Measurements from ENCODE around the gene OMP.

OMP gene, protein sequence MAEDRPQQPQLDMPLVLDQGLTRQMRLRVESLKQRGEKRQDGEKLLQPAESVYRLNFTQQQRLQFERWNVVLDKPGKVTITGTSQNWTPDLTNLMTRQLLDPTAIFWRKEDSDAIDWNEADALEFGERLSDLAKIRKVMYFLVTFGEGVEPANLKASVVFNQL

DNA sequence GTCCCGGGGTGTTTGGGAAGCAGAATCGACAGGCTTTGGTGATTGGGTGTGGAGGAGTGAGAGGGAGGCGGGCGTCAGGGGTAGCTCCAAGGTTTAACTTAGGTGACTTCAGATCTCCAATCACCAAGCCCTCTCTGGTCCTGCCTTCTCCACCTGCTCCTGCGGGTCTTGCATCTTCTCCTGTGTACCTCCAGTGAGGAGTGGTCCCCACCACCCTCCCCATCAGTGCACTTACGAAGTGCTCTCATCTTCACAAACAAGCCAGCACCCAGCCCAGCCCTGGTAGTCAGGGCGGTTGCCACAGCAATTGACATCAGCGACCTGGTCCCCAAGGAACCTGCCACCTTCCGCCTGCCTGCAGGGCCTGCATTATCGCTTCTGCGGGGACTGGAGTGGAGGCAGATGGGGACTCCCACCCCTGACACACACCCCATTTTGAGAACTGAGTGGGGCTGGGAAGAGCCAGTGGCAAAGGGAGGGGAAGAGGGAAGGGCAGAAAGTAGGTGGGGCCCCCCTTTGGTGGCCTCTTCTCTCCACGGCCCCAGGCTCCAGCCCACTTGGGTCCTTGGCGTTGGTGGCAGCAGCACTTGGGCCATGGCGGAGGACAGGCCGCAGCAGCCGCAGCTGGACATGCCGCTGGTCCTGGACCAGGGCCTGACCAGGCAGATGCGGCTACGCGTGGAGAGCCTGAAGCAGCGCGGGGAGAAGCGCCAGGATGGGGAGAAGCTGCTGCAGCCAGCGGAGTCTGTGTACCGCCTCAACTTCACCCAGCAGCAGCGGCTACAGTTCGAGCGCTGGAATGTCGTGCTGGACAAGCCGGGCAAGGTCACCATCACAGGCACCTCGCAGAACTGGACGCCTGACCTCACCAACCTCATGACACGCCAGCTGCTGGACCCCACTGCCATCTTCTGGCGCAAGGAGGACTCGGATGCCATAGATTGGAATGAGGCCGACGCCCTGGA, at the start of gene OMP:
Gene OMP, plus strand, starts transcription at position 595 of the 965 bp plus-strand sequence. Its CDS starts 0 bp downstream, at position 595.
- H3K4me1 ChIP-seq (ENCODE audit: control insufficient read depth in 1 of 2, insufficient read depth in 2 of 2, low read length in 2 of 2) = peaks cover 29 to 30% of the 10 kb centered on the region in 2 donors
- H3K27ac ChIP-seq (ENCODE audit: low read depth, low read length) = no peak within 1 kb of the TSS
- H3K9ac ChIP-seq (ENCODE audit: low read depth in 1 of 2, low read length in 2 of 2) = no peak within 1 kb of the TSS
- H3K9me3 ChIP-seq (ENCODE audit: control insufficient read depth in 1 of 2, low read length in 2 of 2) = no peaks in the 10 kb centered on the region
- H3K27me3 ChIP-seq (ENCODE audit: control insufficient read depth in 1 of 2, insufficient read depth in 2 of 2, low read length in 2 of 2) = no peaks in the 10 kb centered on the region
- H3K36me3 ChIP-seq (ENCODE audit: control insufficient read depth in 1 of 2, insufficient read depth in 2 of 2, low read length in 2 of 2) = peaks cover 11 to 33% of the 10 kb centered on the region in 2 donors
- H3K4me3 ChIP-seq (ENCODE audit: low read depth in 1 of 2, low read length in 2 of 2) = no peak within 1 kb of the TSS

DNA sequence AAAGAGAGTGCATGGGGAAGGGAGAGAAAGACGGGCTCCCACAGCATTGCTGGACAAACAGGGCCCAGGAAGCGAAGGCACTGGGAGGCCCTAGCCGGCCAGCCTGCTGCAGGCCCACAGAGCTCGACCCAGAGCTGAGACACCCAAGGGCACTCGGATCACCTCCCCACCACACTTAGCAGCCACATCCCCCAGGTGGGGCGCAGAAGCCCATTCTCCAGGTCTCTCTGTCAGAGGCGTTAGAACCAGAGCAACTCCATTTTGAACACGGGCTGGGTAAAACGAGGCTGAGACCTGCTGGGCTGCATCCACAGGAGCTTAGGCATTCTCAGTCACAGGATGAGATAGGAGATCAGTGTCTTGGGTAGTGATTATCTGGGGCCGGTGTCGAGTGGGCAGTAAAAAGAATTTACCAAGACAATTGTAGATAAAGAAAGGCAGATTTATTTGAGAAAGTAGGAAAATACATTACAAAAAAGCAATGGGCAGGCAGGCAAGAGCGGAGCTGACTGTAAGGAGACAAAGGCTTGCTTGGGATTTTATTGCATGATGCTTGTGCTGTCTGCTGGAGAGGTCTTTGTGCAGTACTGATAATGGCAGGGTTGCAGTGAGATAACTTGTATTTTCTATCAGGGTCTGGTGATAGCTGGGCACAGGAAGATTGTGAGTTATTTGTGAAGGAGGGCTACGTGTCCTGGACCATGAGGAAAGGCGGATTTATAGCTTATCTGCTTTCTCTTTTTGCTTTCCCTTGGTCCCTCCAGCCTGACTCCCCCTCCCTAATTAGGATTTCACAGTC, 49.2 kb upstream of the OMP start:
- no peak overlapping the region for H3K27ac ChIP-seq (ENCODE audit: low read depth, low read length)
- no peak overlapping the region for H3K4me3 ChIP-seq (ENCODE audit: low read depth in 1 of 2, low read length in 2 of 2)
- H3K9ac ChIP-seq (ENCODE audit: low read depth in 1 of 2, low read length in 2 of 2) = no peak overlapping the region
- peaks cover 15% of the 10 kb centered on the region in 2 donors for H3K9me3 ChIP-seq (ENCODE audit: control insufficient read depth in 1 of 2, low read length in 2 of 2)
- no peaks in the 10 kb centered on the region for H3K36me3 ChIP-seq (ENCODE audit: control insufficient read depth in 1 of 2, insufficient read depth in 2 of 2, low read length in 2 of 2)
- no peaks in the 10 kb centered on the region for H3K27me3 ChIP-seq (ENCODE audit: control insufficient read depth in 1 of 2, insufficient read depth in 2 of 2, low read length in 2 of 2)
- peaks cover 8 to 9% of the 10 kb centered on the region in 2 donors for H3K4me1 ChIP-seq (ENCODE audit: control insufficient read depth in 1 of 2, insufficient read depth in 2 of 2, low read length in 2 of 2)

DNA sequence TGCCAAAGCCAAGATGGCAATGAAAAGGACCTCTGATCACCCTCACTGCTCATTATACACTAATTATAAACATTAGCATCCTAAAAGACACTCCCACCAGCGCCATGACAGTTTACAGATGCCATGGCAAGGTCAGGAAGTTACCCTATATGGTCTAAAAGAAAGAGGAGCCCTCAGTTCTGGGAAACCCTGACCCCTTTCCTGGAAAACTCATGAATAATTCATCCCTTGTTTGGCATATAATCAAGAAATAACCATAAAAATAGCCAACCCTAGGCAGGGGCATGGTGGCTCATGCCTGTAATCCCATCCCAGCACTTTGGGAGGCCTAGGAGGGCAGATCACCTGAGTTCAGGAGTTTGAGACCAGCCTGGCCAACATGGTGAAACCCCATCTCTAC, 48.6 kb upstream of the OMP start:
- no peaks in the 10 kb centered on the region for H3K27me3 ChIP-seq (ENCODE audit: control insufficient read depth in 1 of 2, insufficient read depth in 2 of 2, low read length in 2 of 2)
- peaks cover 4 to 5% of the 10 kb centered on the region in 2 donors for H3K4me1 ChIP-seq (ENCODE audit: control insufficient read depth in 1 of 2, insufficient read depth in 2 of 2, low read length in 2 of 2)
- no peaks in the 10 kb centered on the region for H3K36me3 ChIP-seq (ENCODE audit: control insufficient read depth in 1 of 2, insufficient read depth in 2 of 2, low read length in 2 of 2)

DNA sequence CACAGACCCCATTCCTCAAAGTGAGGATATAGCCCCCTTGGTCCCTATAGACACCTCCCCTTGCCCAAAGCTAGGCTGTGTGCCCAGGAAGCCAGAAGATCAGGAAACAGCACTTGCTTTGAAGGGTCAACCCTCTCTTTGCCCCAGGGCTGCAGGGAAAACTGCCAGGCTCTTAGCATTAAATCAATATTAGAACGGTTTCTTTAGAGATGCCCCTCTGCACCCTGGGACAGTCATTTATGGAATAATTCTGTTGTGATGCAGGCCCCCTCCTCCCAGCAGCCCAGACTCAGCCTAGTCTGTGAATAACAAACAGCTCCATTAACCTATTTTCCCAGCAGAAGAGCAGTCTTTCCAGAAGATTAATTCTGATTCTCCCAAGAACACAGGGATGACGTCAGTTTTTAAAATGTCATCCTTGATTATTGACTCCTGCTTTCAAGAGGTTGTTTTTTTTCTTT, 47.5 kb upstream of the OMP start:
- H3K4me1 ChIP-seq (ENCODE audit: control insufficient read depth in 1 of 2, insufficient read depth in 2 of 2, low read length in 2 of 2) = no peaks in the 10 kb centered on the region
- H3K9ac ChIP-seq (ENCODE audit: low read depth in 1 of 2, low read length in 2 of 2) = no peak overlapping the region
- H3K36me3 ChIP-seq (ENCODE audit: control insufficient read depth in 1 of 2, insufficient read depth in 2 of 2, low read length in 2 of 2) = no peaks in the 10 kb centered on the region
- no peak overlapping the region for H3K4me3 ChIP-seq (ENCODE audit: low read depth in 1 of 2, low read length in 2 of 2)
- no peak overlapping the region for H3K27ac ChIP-seq (ENCODE audit: low read depth, low read length)
- no peaks in the 10 kb centered on the region for H3K27me3 ChIP-seq (ENCODE audit: control insufficient read depth in 1 of 2, insufficient read depth in 2 of 2, low read length in 2 of 2)
- H3K9me3 ChIP-seq (ENCODE audit: control insufficient read depth in 1 of 2, low read length in 2 of 2) = peaks cover 15% of the 10 kb centered on the region in 2 donors

More for the DNA sequence above, 48.6 kb upstream of the OMP start:
- Histone ChIP-seq H3K9me3 (ENCODE audit: control insufficient read depth in 1 of 2, low read length in 2 of 2) (peaks cover 15% of the 10 kb centered on the region in 2 donors), H3K9ac (ENCODE audit: low read depth in 1 of 2, low read length in 2 of 2) (no peak overlapping the region), H3K27ac (ENCODE audit: low read depth, low read length) (no peak overlapping the region), H3K4me3 (ENCODE audit: low read depth in 1 of 2, low read length in 2 of 2) (no peak overlapping the region)

DNA sequence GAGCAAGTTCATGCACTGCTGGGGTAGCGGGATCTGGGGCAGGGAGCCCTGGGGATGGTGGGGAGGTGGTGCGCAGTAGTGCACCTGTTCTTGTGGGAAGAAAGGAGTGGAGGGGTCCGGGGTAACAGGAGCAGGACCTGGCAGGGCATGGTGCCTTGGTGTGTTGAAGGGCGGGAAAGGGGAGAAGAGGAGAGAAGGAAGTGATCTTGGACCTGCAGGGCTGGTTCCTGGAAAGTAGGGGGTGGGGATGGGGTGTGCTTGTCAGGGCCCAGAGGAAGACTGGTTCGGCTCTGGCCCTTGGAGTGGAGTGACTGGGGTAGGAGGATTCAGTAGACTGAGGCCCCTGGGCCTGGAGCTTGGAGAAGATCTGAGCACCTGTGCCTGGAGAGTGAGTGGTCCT, 46.7 kb upstream of the OMP start:
- no peak overlapping the region for H3K27ac ChIP-seq (ENCODE audit: low read depth, low read length)
- H3K9ac ChIP-seq (ENCODE audit: low read depth in 1 of 2, low read length in 2 of 2) = no peak overlapping the region
- H3K9me3 ChIP-seq (ENCODE audit: control insufficient read depth in 1 of 2, low read length in 2 of 2) = peaks cover 15% of the 10 kb centered on the region in 2 donors
- no peaks in the 10 kb centered on the region for H3K27me3 ChIP-seq (ENCODE audit: control insufficient read depth in 1 of 2, insufficient read depth in 2 of 2, low read length in 2 of 2)
- H3K4me3 ChIP-seq (ENCODE audit: low read depth in 1 of 2, low read length in 2 of 2) = no peak overlapping the region
- H3K4me1 ChIP-seq (ENCODE audit: control insufficient read depth in 1 of 2, insufficient read depth in 2 of 2, low read length in 2 of 2) = no peaks in the 10 kb centered on the region
- H3K36me3 ChIP-seq (ENCODE audit: control insufficient read depth in 1 of 2, insufficient read depth in 2 of 2, low read length in 2 of 2) = no peaks in the 10 kb centered on the region

DNA sequence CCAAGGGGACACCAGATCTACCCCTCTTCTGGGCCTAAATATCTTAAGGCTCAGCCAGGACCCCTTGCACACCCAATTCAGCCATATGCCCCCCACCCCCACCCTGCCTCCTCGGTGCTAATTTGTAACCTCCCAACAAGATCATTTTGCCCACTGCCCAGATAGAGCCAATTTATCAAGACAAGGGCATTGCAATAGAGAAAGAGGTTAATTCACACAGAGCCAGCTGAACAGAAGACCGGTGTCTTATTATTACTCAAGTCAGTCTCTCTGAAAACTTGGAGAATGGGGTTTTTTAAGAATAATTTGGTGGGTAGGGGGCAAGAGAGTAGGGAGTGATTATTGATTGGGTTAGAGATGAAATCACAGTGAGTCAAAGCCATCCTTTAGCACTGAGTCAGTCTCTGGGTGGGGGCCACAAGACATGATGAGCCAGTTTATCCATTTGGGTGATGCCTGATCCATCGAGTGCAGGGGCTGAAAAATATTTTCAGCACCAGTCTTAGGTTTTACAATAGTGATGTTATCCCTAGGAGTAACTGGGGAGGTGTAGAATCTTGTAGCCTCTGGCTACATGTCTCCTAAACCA, 45.7 kb upstream of the OMP start:
- Histone ChIP-seq H3K9ac (ENCODE audit: low read depth in 1 of 2, low read length in 2 of 2) (no peak overlapping the region), H3K9me3 (ENCODE audit: control insufficient read depth in 1 of 2, low read length in 2 of 2) (peaks cover 15% of the 10 kb centered on the region in 2 donors), H3K27me3 (ENCODE audit: control insufficient read depth in 1 of 2, insufficient read depth in 2 of 2, low read length in 2 of 2) (no peaks in the 10 kb centered on the region), H3K36me3 (ENCODE audit: control insufficient read depth in 1 of 2, insufficient read depth in 2 of 2, low read length in 2 of 2) (no peaks in the 10 kb centered on the region), H3K4me1 (ENCODE audit: control insufficient read depth in 1 of 2, insufficient read depth in 2 of 2, low read length in 2 of 2) (peaks cover 0 to 4% of the 10 kb centered on the region in 2 donors), H3K27ac (ENCODE audit: low read depth, low read length) (no peak overlapping the region), H3K4me3 (ENCODE audit: low read depth in 1 of 2, low read length in 2 of 2) (no peak overlapping the region)

DNA sequence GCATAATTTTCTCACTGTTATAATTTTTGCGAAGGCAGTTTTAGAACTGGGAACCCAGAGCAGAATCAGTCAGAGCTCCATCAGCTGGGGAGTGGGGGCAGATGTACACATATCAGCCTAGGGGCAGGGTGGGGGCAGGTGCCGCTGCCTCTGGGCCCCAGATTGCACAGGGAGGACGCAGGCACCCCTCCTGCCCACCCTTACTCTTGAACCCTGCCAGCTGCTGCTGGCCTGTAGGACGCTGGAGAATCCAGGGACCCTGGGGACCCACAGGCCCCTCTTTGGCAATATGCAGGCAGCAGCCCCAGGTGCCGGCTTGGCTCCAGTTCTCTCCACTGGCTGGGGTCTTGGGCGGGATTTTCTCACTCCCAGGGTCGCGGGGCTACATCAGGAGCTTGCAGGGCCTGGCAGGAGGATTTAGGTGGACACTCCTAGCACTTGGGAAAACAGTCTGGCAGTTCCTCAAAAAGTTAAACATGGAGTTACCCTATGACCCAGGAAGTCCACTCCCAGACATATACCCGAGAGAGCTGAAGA, 44.6 kb upstream of the OMP start:
- no peak overlapping the region for H3K27ac ChIP-seq (ENCODE audit: low read depth, low read length)
- no peak overlapping the region for H3K4me3 ChIP-seq (ENCODE audit: low read depth in 1 of 2, low read length in 2 of 2)
- H3K9me3 ChIP-seq (ENCODE audit: control insufficient read depth in 1 of 2, low read length in 2 of 2) = peaks cover 15% of the 10 kb centered on the region in 2 donors
- no peaks in the 10 kb centered on the region for H3K36me3 ChIP-seq (ENCODE audit: control insufficient read depth in 1 of 2, insufficient read depth in 2 of 2, low read length in 2 of 2)
- H3K27me3 ChIP-seq (ENCODE audit: control insufficient read depth in 1 of 2, insufficient read depth in 2 of 2, low read length in 2 of 2) = no peaks in the 10 kb centered on the region
- H3K9ac ChIP-seq (ENCODE audit: low read depth in 1 of 2, low read length in 2 of 2) = no peak overlapping the region
- H3K4me1 ChIP-seq (ENCODE audit: control insufficient read depth in 1 of 2, insufficient read depth in 2 of 2, low read length in 2 of 2) = peaks cover under 1 to 5% of the 10 kb centered on the region in 2 donors

DNA sequence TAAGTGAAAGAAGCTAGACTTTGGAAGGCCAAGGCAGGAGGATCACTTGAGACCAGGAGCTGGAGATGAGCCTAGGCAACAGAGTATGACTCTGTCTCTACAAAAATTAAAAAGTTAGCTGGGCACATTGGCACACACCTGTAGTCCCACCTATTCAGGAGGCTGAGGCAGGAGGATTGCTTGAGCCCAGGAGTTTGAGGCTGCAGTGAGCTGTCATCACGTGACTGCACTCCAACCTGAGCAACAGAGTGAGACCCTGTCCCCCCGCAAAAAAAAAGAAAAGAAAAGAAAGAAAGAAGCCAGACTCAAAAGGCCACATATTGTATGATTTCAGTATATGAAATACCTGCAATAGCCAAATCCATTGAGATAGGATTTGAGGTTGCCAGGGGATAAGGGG, 43.7 kb upstream of the OMP start:
- H3K27me3 ChIP-seq (ENCODE audit: control insufficient read depth in 1 of 2, insufficient read depth in 2 of 2, low read length in 2 of 2) = no peaks in the 10 kb centered on the region
- H3K27ac ChIP-seq (ENCODE audit: low read depth, low read length) = no peak overlapping the region
- no peaks in the 10 kb centered on the region for H3K36me3 ChIP-seq (ENCODE audit: control insufficient read depth in 1 of 2, insufficient read depth in 2 of 2, low read length in 2 of 2)
- H3K4me3 ChIP-seq (ENCODE audit: low read depth in 1 of 2, low read length in 2 of 2) = no peak overlapping the region
- H3K9me3 ChIP-seq (ENCODE audit: control insufficient read depth in 1 of 2, low read length in 2 of 2) = peaks cover 15% of the 10 kb centered on the region in 2 donors
- peaks cover 10 to 14% of the 10 kb centered on the region in 2 donors for H3K4me1 ChIP-seq (ENCODE audit: control insufficient read depth in 1 of 2, insufficient read depth in 2 of 2, low read length in 2 of 2)
- H3K9ac ChIP-seq (ENCODE audit: low read depth in 1 of 2, low read length in 2 of 2) = no peak overlapping the region

DNA sequence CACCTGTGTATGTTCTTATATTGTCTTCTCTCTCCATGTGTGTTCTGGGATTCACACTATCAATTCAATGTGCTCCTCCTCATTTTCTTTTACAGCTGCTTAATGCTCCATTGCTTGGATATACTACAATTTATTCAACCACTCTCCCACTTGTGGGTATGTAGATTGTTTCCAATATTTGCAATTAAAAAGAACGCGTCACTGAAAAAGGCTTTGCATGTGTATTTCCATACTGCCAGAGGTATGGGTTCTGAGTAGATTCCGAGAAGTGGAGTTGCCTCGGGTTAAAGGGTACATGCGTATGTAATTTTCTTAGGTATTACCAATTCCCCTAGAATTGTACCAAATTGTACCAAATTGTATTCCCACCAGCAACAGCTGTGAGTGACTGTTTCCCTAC, 42.8 kb upstream of the OMP start:
- Histone ChIP-seq H3K36me3 (ENCODE audit: control insufficient read depth in 1 of 2, insufficient read depth in 2 of 2, low read length in 2 of 2) (no peaks in the 10 kb centered on the region), H3K9me3 (ENCODE audit: control insufficient read depth in 1 of 2, low read length in 2 of 2) (peaks cover 15% of the 10 kb centered on the region in 2 donors), H3K4me3 (ENCODE audit: low read depth in 1 of 2, low read length in 2 of 2) (no peak overlapping the region), H3K27ac (ENCODE audit: low read depth, low read length) (no peak overlapping the region), H3K4me1 (ENCODE audit: control insufficient read depth in 1 of 2, insufficient read depth in 2 of 2, low read length in 2 of 2) (peaks cover 18 to 19% of the 10 kb centered on the region in 2 donors), H3K9ac (ENCODE audit: low read depth in 1 of 2, low read length in 2 of 2) (no peak overlapping the region), H3K27me3 (ENCODE audit: control insufficient read depth in 1 of 2, insufficient read depth in 2 of 2, low read length in 2 of 2) (no peaks in the 10 kb centered on the region)
